ENCODE data around the gene DDT. TPM values are rescaled to one million over a fixed set of nuclear protein-coding genes. Genes with fewer than 3 reads are reported as not detected.
"Not testable (repeated sequence)": the region's sequence is repeated elsewhere in the genome, so short reads cannot be mapped to it uniquely, and the experiment has no call there.

Gene DDT
- 100 to 1,000 TPM; 122 to 125 TPM for total RNA-seq
- long read RNA-seq, partial matches to known transcripts, result 0 of 25 reads
- long read RNA-seq, other reads (novel, unspliced or antisense), result 20 of 25 reads

GRCh38 chr22:23974345-23974744 lies at the start of gene DDT:
DDT (minus strand) TSS chr22:23974441; CDS start chr22:23974414, 27 bp downstream.
- ATAC-seq, result peak; percentile 98 to 99
- not testable (repeated sequence) for DNase-seq
- intact Hi-C loops (cut with DNase I), result loop anchor here in 1 of 2 donors (5.0 kb wide), 1 partner anchor 47 kb away; no protein-coding TSS in a partner anchor

- intact Hi-C loops (cut with DNase I), result no loop called here
- DNase-seq (no peak), ATAC-seq (no peak)
These were observed 49.1 kb upstream of the DDT start for GRCh38 chr22:24023204-24023789.

GRCh38 chr22:24021304-24021703 lies 47.1 kb upstream of the DDT start:
- DNase-seq, result no peak
- intact Hi-C loops (cut with DNase I), result no loop called here
- no peak for ATAC-seq

GRCh38 chr22:24016156-24016555 lies 41.9 kb upstream of the DDT start:
- intact Hi-C loops (cut with DNase I), result no loop called here
- no peak for DNase-seq

GRCh38 chr22:24011735-24012068 lies 37.5 kb upstream of the DDT start:
- DNase-seq (no peak), ATAC-seq (peak in 1 of 2 donors; percentile 2)
- intact Hi-C loops (cut with DNase I), result no loop called here

More at GRCh38 chr22:24016156-24016555, 41.9 kb upstream of the DDT start:
- no peak for ATAC-seq

GRCh38 chr22:24010018-24010391 lies 35.8 kb upstream of the DDT start:
- DNase-seq (no peak), ATAC-seq (no peak)
- intact Hi-C loops (cut with DNase I), result no loop called here

- no peak for DNase-seq
- no peak for ATAC-seq
- intact Hi-C loops (cut with DNase I), result no loop called here
These were observed 35.2 kb upstream of the DDT start for GRCh38 chr22:24009227-24010017.

GRCh38 chr22:24008381-24009226 lies 34.4 kb upstream of the DDT start:
- DNase-seq (no peak), ATAC-seq (no peak)
- intact Hi-C loops (cut with DNase I), result no loop called here

GRCh38 chr22:24008022-24008283 lies 33.7 kb upstream of the DDT start:
- ATAC-seq (no peak), DNase-seq (no peak)
- intact Hi-C loops (cut with DNase I), result no loop called here

- no peak for ATAC-seq
- intact Hi-C loops (cut with DNase I), result no loop called here
- DNase-seq, result no peak
These were observed 33.2 kb upstream of the DDT start for GRCh38 chr22:24007253-24008021.

GRCh38 chr22:24006914-24007214 lies 32.6 kb upstream of the DDT start:
- intact Hi-C loops (cut with DNase I), result no loop called here
- ATAC-seq, result no peak
- no peak for DNase-seq

- no peak for ATAC-seq
- intact Hi-C loops (cut with DNase I), result no loop called here
- DNase-seq, result no peak
These were observed 32.1 kb upstream of the DDT start for GRCh38 chr22:24006207-24006913.

- DNase-seq (peak; percentile 61), ATAC-seq (peak; percentile 68 to 94)
- intact Hi-C loops (cut with DNase I), result no loop called here
These were observed 31.0 kb upstream of the DDT start, which contains the start of gene GSTT4 for GRCh38 chr22:24005201-24005600. GSTT4 (minus strand) TSS chr22:24005453; CDS start chr22:24005356, 97 bp downstream.

- ATAC-seq (no peak), DNase-seq (no peak)
- intact Hi-C loops (cut with DNase I), result no loop called here
These were observed 29.6 kb upstream of the DDT start for GRCh38 chr22:24003887-24004286.

- no peak for DNase-seq
- intact Hi-C loops (cut with DNase I), result no loop called here
- ATAC-seq, result no peak
These were observed 28.6 kb upstream of the DDT start for GRCh38 chr22:24002851-24003250.

- DNase-seq, result no peak
- intact Hi-C loops (cut with DNase I), result no loop called here
- ATAC-seq, result no peak
These were observed 28.0 kb upstream of the DDT start for GRCh38 chr22:24002272-24002671.

GRCh38 chr22:24001314-24001713 lies 27.1 kb upstream of the DDT start:
- intact Hi-C loops (cut with DNase I), result no loop called here
- ATAC-seq (no peak), DNase-seq (no peak)

GRCh38 chr22:23999779-24000178 lies 25.5 kb upstream of the DDT start:
- not testable (repeated sequence) for DNase-seq, ATAC-seq

GRCh38 chr22:23997092-23997491 lies 22.9 kb upstream of the DDT start:
- ATAC-seq (no peak), DNase-seq (no peak)
- intact Hi-C loops (cut with DNase I), result loop anchor here in 1 of 2 donors (5.0 kb wide), 1 partner anchor 45 kb away; no protein-coding TSS in a partner anchor

More at GRCh38 chr22:23999779-24000178, 25.5 kb upstream of the DDT start:
- intact Hi-C loops (cut with DNase I), result loop anchor here in 1 of 2 donors (5.0 kb wide), 1 partner anchor 47 kb away; no protein-coding TSS in a partner anchor
